ENCODE results near the gene GRID2. TPM values are rescaled to one million over a fixed set of nuclear protein-coding genes. Genes with fewer than 3 reads are reported as not detected.

The GRID2 gene
- total RNA-seq, 1 donor = not detected

GRCh38 chr4:93802045-93802444, 1498.3 kb downstream of the GRID2 start:
- no peaks in the 10 kb centered on the region for H3K27me3 ChIP-seq (ENCODE audit: insufficient read depth, low read length)
- H3K4me1 ChIP-seq (ENCODE audit: insufficient read depth, low read length) = no peaks in the 10 kb centered on the region
- H3K4me2 ChIP-seq (ENCODE audit: insufficient read depth, low read length) = no peak overlapping the region
- H4K20me1 ChIP-seq (ENCODE audit: insufficient read depth, low read length) = no peaks in the 10 kb centered on the region
- no peak overlapping the region for H3K27ac ChIP-seq (ENCODE audit: low read depth, low read length)
- no peaks in the 10 kb centered on the region for H3K36me3 ChIP-seq (ENCODE audit: insufficient read depth, low read length)
- no peak for DNase-seq (ENCODE audit: insufficient read length, low spot score, missing footprints)
- no peaks in the 10 kb centered on the region for H3K79me2 ChIP-seq (ENCODE audit: insufficient read depth, low read length)
- no peaks in the 10 kb centered on the region for H3K9me3 ChIP-seq (ENCODE audit: low read depth, low read length)
- no peak for TF ChIP-seq CTCF (IDR thresholded peaks at IDR 0.05; ENCODE audit: extremely low read depth, low read depth, low read length)
- no peak overlapping the region for H3K4me3 ChIP-seq (ENCODE audit: insufficient read depth, low read length)
- no peak overlapping the region for H2AFZ ChIP-seq (ENCODE audit: low read length)

- DNase-seq (ENCODE audit: insufficient read length, low spot score, missing footprints) = no peak
- Histone ChIP-seq H3K4me2 (ENCODE audit: insufficient read depth, low read length) (no peak overlapping the region), H3K4me1 (ENCODE audit: insufficient read depth, low read length) (no peaks in the 10 kb centered on the region), H4K20me1 (ENCODE audit: insufficient read depth, low read length) (no peaks in the 10 kb centered on the region), H3K27ac (ENCODE audit: low read depth, low read length) (no peak overlapping the region), H3K9me3 (ENCODE audit: low read depth, low read length) (no peaks in the 10 kb centered on the region), H3K4me3 (ENCODE audit: insufficient read depth, low read length) (no peak overlapping the region), H2AFZ (ENCODE audit: low read length) (no peak overlapping the region), H3K79me2 (ENCODE audit: insufficient read depth, low read length) (no peaks in the 10 kb centered on the region), H3K27me3 (ENCODE audit: insufficient read depth, low read length) (no peaks in the 10 kb centered on the region), H3K36me3 (ENCODE audit: insufficient read depth, low read length) (no peaks in the 10 kb centered on the region)
- TF ChIP-seq CTCF (IDR thresholded peaks at IDR 0.05; ENCODE audit: extremely low read depth, low read depth, low read length) = no peak
These were observed 1506.0 kb downstream of the GRID2 start for GRCh38 chr4:93809773-93810172.

GRCh38 chr4:93810340-93810992, 1506.7 kb downstream of the GRID2 start:
- Histone ChIP-seq H2AFZ (ENCODE audit: low read length) (no peak overlapping the region), H3K36me3 (ENCODE audit: insufficient read depth, low read length) (no peaks in the 10 kb centered on the region), H3K4me1 (ENCODE audit: insufficient read depth, low read length) (no peaks in the 10 kb centered on the region), H3K9me3 (ENCODE audit: low read depth, low read length) (no peaks in the 10 kb centered on the region), H3K4me3 (ENCODE audit: insufficient read depth, low read length) (no peak overlapping the region), H3K27ac (ENCODE audit: low read depth, low read length) (no peak overlapping the region), H4K20me1 (ENCODE audit: insufficient read depth, low read length) (no peaks in the 10 kb centered on the region), H3K4me2 (ENCODE audit: insufficient read depth, low read length) (no peak overlapping the region), H3K27me3 (ENCODE audit: insufficient read depth, low read length) (no peaks in the 10 kb centered on the region), H3K79me2 (ENCODE audit: insufficient read depth, low read length) (no peaks in the 10 kb centered on the region)
- TF ChIP-seq CTCF (IDR thresholded peaks at IDR 0.05; ENCODE audit: extremely low read depth, low read depth, low read length) = no peak
- no peak for DNase-seq (ENCODE audit: insufficient read length, low spot score, missing footprints)

- Histone ChIP-seq H4K20me1 (ENCODE audit: insufficient read depth, low read length) (no peaks in the 10 kb centered on the region), H3K4me1 (ENCODE audit: insufficient read depth, low read length) (no peaks in the 10 kb centered on the region), H3K27me3 (ENCODE audit: insufficient read depth, low read length) (no peaks in the 10 kb centered on the region), H3K4me3 (ENCODE audit: insufficient read depth, low read length) (no peak overlapping the region), H3K9me3 (ENCODE audit: low read depth, low read length) (no peaks in the 10 kb centered on the region), H3K36me3 (ENCODE audit: insufficient read depth, low read length) (no peaks in the 10 kb centered on the region), H3K4me2 (ENCODE audit: insufficient read depth, low read length) (no peak overlapping the region), H2AFZ (ENCODE audit: low read length) (no peak overlapping the region), H3K27ac (ENCODE audit: low read depth, low read length) (no peak overlapping the region), H3K79me2 (ENCODE audit: insufficient read depth, low read length) (no peaks in the 10 kb centered on the region)
- DNase-seq (ENCODE audit: insufficient read length, low spot score, missing footprints) = no peak
- no peak for TF ChIP-seq CTCF (IDR thresholded peaks at IDR 0.05; ENCODE audit: extremely low read depth, low read depth, low read length)
These were observed 1509.3 kb downstream of the GRID2 start for GRCh38 chr4:93813092-93813491.
